ENCODE measurements around the gene EPOP. TPM values are rescaled to one million over a fixed set of nuclear protein-coding genes. Genes with fewer than 3 reads are reported as not detected.
A peak's percentile ranks its signal among the peaks of the same experiment; 100 is the strongest.

The EPOP gene
- total and polyA plus RNA-seq, 2 of the 13 experiments (the other 11 are each of a cell fraction or from before 2014, with no cell fraction given), result 14.7 to 37.8 TPM

DNA sequence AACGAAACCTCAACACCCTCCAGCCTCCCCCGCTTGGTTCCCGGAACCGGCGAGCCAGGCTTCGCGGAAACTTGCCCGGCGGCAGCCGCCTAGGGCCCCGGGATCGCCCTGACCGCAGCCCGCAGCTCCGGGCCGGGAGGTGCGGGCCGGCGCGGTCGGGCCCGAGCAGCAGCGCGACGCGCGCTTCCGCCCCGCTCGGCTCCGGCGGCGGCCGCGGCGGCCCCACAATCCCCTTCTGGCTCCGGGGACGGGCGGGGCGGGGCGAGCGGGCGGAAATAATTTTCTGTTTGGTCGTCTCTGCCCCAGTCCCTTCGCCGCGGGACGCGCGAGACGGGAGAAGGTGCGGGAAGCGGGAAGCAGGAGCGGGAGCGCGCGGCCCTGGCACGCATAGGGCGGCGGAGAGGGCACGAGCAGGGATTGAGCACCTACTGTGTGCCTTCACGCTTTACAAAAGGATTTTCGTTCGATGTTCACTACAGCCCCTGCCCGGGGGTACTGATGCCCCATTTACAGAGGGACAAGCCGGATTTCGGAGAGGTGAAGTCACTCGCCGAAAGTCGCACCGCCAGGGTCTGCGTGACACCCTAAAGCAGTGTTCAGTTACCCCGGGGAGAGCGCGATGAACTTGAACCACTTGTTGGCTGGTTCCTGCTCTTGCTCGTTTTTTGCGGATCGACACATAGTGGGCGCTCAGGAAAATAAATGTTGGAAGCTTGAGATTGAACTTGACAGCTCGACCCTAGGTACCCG is 27.6 kb upstream of the EPOP start (continued):
- TF ChIP-seq XBP1 (CRISPR knock-in tag; IDR thresholded peaks at IDR 0.05), result no peak
- TF ChIP-seq, protein P1, sequence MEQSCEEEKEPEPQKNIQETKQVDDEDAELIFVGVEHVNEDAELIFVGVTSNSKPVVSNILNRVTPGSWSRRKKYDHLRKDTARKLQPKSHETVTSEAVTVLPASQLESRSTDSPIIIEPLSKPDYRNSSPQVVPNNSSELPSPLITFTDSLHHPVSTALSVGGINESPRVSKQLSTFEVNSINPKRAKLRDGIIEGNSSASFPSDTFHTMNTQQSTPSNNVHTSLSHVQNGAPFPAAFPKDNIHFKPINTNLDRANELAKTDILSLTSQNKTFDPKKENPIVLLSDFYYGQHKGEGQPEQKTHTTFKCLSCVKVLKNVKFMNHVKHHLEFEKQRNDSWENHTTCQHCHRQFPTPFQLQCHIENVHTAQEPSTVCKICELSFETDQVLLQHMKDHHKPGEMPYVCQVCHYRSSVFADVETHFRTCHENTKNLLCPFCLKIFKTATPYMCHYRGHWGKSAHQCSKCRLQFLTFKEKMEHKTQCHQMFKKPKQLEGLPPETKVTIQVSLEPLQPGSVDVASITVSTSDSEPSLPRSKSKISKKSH (CRISPR knock-in tag; IDR thresholded peaks at IDR 0.05; ENCODE audit: borderline replicate concordance), result no peak
- TF ChIP-seq U2AF1 (optimal IDR thresholded peaks at IDR 0.05; ENCODE audit: low read depth, low read length), result peak; percentile 40
- TF ChIP-seq, protein P2, sequence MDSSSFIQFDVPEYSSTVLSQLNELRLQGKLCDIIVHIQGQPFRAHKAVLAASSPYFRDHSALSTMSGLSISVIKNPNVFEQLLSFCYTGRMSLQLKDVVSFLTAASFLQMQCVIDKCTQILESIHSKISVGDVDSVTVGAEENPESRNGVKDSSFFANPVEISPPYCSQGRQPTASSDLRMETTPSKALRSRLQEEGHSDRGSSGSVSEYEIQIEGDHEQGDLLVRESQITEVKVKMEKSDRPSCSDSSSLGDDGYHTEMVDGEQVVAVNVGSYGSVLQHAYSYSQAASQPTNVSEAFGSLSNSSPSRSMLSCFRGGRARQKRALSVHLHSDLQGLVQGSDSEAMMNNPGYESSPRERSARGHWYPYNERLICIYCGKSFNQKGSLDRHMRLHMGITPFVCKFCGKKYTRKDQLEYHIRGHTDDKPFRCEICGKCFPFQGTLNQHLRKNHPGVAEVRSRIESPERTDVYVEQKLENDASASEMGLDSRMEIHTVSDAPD (CRISPR knock-in tag; IDR thresholded peaks at IDR 0.05), result no peak
- TF ChIP-seq, protein P3, sequence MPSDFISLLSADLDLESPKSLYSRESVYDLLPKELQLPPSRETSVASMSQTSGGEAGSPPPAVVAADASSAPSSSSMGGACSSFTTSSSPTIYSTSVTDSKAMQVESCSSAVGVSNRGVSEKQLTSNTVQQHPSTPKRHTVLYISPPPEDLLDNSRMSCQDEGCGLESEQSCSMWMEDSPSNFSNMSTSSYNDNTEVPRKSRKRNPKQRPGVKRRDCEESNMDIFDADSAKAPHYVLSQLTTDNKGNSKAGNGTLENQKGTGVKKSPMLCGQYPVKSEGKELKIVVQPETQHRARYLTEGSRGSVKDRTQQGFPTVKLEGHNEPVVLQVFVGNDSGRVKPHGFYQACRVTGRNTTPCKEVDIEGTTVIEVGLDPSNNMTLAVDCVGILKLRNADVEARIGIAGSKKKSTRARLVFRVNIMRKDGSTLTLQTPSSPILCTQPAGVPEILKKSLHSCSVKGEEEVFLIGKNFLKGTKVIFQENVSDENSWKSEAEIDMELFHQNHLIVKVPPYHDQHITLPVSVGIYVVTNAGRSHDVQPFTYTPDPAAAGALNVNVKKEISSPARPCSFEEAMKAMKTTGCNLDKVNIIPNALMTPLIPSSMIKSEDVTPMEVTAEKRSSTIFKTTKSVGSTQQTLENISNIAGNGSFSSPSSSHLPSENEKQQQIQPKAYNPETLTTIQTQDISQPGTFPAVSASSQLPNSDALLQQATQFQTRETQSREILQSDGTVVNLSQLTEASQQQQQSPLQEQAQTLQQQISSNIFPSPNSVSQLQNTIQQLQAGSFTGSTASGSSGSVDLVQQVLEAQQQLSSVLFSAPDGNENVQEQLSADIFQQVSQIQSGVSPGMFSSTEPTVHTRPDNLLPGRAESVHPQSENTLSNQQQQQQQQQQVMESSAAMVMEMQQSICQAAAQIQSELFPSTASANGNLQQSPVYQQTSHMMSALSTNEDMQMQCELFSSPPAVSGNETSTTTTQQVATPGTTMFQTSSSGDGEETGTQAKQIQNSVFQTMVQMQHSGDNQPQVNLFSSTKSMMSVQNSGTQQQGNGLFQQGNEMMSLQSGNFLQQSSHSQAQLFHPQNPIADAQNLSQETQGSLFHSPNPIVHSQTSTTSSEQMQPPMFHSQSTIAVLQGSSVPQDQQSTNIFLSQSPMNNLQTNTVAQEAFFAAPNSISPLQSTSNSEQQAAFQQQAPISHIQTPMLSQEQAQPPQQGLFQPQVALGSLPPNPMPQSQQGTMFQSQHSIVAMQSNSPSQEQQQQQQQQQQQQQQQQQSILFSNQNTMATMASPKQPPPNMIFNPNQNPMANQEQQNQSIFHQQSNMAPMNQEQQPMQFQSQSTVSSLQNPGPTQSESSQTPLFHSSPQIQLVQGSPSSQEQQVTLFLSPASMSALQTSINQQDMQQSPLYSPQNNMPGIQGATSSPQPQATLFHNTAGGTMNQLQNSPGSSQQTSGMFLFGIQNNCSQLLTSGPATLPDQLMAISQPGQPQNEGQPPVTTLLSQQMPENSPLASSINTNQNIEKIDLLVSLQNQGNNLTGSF (CRISPR knock-in tag; IDR thresholded peaks at IDR 0.05), result peak; percentile 78
- TF ChIP-seq, protein P4, sequence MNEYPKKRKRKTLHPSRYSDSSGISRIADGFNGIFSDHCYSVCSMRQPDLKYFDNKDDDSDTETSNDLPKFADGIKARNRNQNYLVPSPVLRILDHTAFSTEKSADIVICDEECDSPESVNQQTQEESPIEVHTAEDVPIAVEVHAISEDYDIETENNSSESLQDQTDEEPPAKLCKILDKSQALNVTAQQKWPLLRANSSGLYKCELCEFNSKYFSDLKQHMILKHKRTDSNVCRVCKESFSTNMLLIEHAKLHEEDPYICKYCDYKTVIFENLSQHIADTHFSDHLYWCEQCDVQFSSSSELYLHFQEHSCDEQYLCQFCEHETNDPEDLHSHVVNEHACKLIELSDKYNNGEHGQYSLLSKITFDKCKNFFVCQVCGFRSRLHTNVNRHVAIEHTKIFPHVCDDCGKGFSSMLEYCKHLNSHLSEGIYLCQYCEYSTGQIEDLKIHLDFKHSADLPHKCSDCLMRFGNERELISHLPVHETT (CRISPR knock-in tag; conservative IDR thresholded peaks at IDR 0.05), result peak; percentile 78; the same call in 1 of the 2 replicates
- TF ChIP-seq, protein P5, sequence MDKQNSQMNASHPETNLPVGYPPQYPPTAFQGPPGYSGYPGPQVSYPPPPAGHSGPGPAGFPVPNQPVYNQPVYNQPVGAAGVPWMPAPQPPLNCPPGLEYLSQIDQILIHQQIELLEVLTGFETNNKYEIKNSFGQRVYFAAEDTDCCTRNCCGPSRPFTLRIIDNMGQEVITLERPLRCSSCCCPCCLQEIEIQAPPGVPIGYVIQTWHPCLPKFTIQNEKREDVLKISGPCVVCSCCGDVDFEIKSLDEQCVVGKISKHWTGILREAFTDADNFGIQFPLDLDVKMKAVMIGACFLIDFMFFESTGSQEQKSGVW (CRISPR knock-in tag; IDR thresholded peaks at IDR 0.05; ENCODE audit: borderline replicate concordance), result 0 out of 2 replicates have a peak, but pooled peaks have one; percentile 45
- 0 out of 2 replicates have a peak, but pooled peaks have one; percentile 55 for TF ChIP-seq KDM4B (CRISPR knock-in tag; IDR thresholded peaks at IDR 0.05)
- TF ChIP-seq ZNF431 (CRISPR knock-in tag; IDR thresholded peaks at IDR 0.05; ENCODE audit: borderline replicate concordance, low read depth), result peak; percentile 81; the same call in 1 of the 2 replicates
- TF ChIP-seq PRMT3 (CRISPR knock-in tag; IDR thresholded peaks at IDR 0.05; ENCODE audit: borderline replicate concordance, low read depth), result no peak
- no peak for TF ChIP-seq SETDB1 (CRISPR knock-in tag; IDR thresholded peaks at IDR 0.05; ENCODE audit: borderline replicate concordance)
- TF ChIP-seq ZNF296 (CRISPR knock-in tag; conservative IDR thresholded peaks at IDR 0.05), result peak; percentile 81
- TF ChIP-seq ZNF234 (CRISPR knock-in tag; conservative IDR thresholded peaks at IDR 0.05), result peak; percentile 98
- no peak for TF ChIP-seq TBL1XR1 (IDR thresholded peaks at IDR 0.05; ENCODE audit: borderline replicate concordance, low read length, partially characterized antibody)
- no peak for TF ChIP-seq KDM6A (CRISPR knock-in tag; IDR thresholded peaks at IDR 0.05; ENCODE audit: low read depth)
- TF ChIP-seq, protein P6, sequence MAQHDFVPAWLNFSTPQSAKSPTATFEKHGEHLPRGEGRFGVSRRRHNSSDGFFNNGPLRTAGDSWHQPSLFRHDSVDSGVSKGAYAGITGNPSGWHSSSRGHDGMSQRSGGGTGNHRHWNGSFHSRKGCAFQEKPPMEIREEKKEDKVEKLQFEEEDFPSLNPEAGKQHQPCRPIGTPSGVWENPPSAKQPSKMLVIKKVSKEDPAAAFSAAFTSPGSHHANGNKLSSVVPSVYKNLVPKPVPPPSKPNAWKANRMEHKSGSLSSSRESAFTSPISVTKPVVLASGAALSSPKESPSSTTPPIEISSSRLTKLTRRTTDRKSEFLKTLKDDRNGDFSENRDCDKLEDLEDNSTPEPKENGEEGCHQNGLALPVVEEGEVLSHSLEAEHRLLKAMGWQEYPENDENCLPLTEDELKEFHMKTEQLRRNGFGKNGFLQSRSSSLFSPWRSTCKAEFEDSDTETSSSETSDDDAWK (CRISPR knock-in tag; IDR thresholded peaks at IDR 0.05), result no peak
